Spleen (tissue), 7 donors: ENCODE measurements around the gene ATE1.

Experiments
- POLR2A ChIP-seq, 3 donors: fragments of 450-650 bp; IDR thresholded peaks; one replicate each; pipeline ENCODE4 v1.5.1; 2017; ENCODE audit warnings: antibody characterized with exemption in 3 of 3, mild to moderate bottlenecking in 1 of 3
- POLR2AphosphoS5 ChIP-seq, 3 donors: sonication (generic); formaldehyde crosslinking; IDR thresholded peaks; one replicate each; pipeline ENCODE4 v1.5.1; 2017; ENCODE audit warnings: antibody characterized with exemption in 3 of 3
- TF ChIP-seq, protein P1 (sequence below), 11 experiments: fragments of 200-600 bp in 7 of 11; fragments of 450-650 bp in 4 of 11; sonication (generic) in 4 of 11; IDR thresholded peaks in 8 of 11; conservative IDR thresholded peaks in 3 of 11; 1 replicate in 7 of 11; 2 replicates in 4 of 11; pipeline versions ENCODE4 v1.4.0 to v1.8.0; 2016 to 2021; ENCODE audit warnings: antibody characterized with exemption in 11 of 11, inconsistent platforms in 4 of 11, mild to moderate bottlenecking in 1 of 11
- donor health status: DM: no; HTN: no; CAD: no; lungs with moderate emphysema.
- donor health status: DM: no; HTN: no; CAD: no.
- donor health status: DM: no; HTN: no; CAD: no.

DNA sequence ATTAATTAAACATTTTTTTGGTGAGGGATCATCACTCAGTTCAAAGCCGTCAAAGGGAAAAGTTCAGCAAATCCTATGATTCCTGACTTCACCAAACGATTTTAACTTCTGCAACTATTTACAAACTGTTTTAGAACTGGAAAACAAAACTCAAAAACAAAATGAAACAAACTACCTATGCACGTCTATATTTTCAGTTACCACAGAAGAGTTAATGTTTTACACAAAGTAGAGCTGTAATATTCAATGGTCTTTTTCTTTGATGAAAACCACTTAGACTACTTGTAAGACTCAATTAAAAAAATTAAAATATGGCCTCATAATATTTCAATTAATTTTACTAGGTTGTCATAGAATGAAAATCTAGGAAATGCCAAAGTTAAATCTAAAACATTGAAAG lies 131.5 kb downstream of the ATE1 start:
- TF ChIP-seq, protein P1, sequence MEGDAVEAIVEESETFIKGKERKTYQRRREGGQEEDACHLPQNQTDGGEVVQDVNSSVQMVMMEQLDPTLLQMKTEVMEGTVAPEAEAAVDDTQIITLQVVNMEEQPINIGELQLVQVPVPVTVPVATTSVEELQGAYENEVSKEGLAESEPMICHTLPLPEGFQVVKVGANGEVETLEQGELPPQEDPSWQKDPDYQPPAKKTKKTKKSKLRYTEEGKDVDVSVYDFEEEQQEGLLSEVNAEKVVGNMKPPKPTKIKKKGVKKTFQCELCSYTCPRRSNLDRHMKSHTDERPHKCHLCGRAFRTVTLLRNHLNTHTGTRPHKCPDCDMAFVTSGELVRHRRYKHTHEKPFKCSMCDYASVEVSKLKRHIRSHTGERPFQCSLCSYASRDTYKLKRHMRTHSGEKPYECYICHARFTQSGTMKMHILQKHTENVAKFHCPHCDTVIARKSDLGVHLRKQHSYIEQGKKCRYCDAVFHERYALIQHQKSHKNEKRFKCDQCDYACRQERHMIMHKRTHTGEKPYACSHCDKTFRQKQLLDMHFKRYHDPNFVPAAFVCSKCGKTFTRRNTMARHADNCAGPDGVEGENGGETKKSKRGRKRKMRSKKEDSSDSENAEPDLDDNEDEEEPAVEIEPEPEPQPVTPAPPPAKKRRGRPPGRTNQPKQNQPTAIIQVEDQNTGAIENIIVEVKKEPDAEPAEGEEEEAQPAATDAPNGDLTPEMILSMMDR (IDR thresholded peaks at IDR 0.05 in 8 of 11, conservative IDR thresholded peaks at IDR 0.05 in 3 of 11): no peak
- no peak for TF ChIP-seq POLR2A (IDR thresholded peaks at IDR 0.05)
- TF ChIP-seq POLR2AphosphoS5 (IDR thresholded peaks at IDR 0.05): no peak
